ENCODE measurements around the gene NUP188. TPM values are rescaled to one million over a fixed set of nuclear protein-coding genes. Genes with fewer than 3 reads are reported as not detected.

NUP188 gene
- total RNA-seq, 1 donor from 2014 or later, result 63.6 TPM

GRCh38 chr9:128928624-128929023 is 18.9 kb upstream of the NUP188 start:
- peaks cover 2% of the 10 kb centered on the region for H3K4me1 Mint-ChIP-seq (ENCODE audit: low read depth, unreplicated experiment)
- no peak overlapping the region for H3K4me3 Mint-ChIP-seq (ENCODE audit: unreplicated experiment)
- H3K27ac Mint-ChIP-seq (ENCODE audit: unreplicated experiment), result no peak overlapping the region
- no peak for DNase-seq
- TF ChIP-seq, protein P1, sequence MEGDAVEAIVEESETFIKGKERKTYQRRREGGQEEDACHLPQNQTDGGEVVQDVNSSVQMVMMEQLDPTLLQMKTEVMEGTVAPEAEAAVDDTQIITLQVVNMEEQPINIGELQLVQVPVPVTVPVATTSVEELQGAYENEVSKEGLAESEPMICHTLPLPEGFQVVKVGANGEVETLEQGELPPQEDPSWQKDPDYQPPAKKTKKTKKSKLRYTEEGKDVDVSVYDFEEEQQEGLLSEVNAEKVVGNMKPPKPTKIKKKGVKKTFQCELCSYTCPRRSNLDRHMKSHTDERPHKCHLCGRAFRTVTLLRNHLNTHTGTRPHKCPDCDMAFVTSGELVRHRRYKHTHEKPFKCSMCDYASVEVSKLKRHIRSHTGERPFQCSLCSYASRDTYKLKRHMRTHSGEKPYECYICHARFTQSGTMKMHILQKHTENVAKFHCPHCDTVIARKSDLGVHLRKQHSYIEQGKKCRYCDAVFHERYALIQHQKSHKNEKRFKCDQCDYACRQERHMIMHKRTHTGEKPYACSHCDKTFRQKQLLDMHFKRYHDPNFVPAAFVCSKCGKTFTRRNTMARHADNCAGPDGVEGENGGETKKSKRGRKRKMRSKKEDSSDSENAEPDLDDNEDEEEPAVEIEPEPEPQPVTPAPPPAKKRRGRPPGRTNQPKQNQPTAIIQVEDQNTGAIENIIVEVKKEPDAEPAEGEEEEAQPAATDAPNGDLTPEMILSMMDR (IDR thresholded peaks at IDR 0.05; ENCODE audit: partially characterized antibody, unreplicated experiment), result no peak
- H3K27me3 Mint-ChIP-seq (ENCODE audit: unreplicated experiment), result peaks cover 4% of the 10 kb centered on the region
- H3K9me3 Mint-ChIP-seq (ENCODE audit: unreplicated experiment), result no peaks in the 10 kb centered on the region
- H3K36me3 Mint-ChIP-seq (ENCODE audit: unreplicated experiment), result no peaks in the 10 kb centered on the region

DNA sequence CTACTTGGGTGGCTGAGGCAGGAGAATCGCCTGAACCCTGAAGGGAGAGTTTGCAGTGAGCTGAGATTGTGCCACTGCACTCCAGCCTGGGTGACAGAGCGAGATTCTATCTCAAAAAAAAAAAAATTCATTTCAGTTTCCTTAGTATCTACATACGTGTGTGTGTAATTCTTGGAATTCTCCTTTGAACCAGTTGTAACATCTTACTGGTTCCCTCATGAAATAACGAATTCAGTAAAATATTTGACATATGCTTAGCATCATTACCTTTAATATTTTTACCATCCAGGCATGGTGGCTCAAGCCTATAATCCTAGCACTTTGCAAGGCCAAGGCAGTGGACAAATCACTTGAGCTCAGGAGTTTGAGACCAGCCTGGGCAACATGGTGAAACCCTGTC is 17.9 kb upstream of the NUP188 start:
- Mint-ChIP-seq H3K4me3 (ENCODE audit: unreplicated experiment) (no peak overlapping the region), H3K27me3 (ENCODE audit: unreplicated experiment) (peaks cover 4% of the 10 kb centered on the region), H3K27ac (ENCODE audit: unreplicated experiment) (no peak overlapping the region), H3K36me3 (ENCODE audit: unreplicated experiment) (no peaks in the 10 kb centered on the region), H3K9me3 (ENCODE audit: unreplicated experiment) (no peaks in the 10 kb centered on the region), H3K4me1 (ENCODE audit: low read depth, unreplicated experiment) (peaks cover 2% of the 10 kb centered on the region)
- DNase-seq, result no peak
- TF ChIP-seq, protein P1 (IDR thresholded peaks at IDR 0.05; ENCODE audit: partially characterized antibody, unreplicated experiment), result no peak

DNA sequence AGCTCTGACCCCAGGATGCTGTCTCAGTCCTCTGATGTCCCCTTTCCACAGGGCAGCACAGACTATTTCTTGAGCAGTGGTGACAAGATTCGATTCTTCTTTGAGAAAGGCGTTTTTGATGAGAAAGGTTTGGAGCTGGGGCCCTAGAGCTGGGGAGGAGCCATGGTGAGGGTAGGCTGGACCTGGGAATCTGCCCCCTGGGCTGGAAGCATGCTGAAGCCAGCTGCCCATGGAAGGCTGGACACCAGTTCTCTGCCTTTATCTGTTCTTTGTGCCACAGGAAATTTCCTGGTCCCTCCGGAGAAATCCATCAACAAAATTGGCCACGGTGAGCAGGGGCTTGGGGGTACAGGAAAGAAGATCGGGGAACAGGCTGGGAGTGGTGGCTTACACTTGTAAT is 13.8 kb upstream of the NUP188 start:
- Mint-ChIP-seq H3K9me3 (ENCODE audit: unreplicated experiment) (no peaks in the 10 kb centered on the region), H3K27me3 (ENCODE audit: unreplicated experiment) (peaks cover under 1% of the 10 kb centered on the region), H3K4me3 (ENCODE audit: unreplicated experiment) (no peak overlapping the region), H3K4me1 (ENCODE audit: low read depth, unreplicated experiment) (no peaks in the 10 kb centered on the region), H3K36me3 (ENCODE audit: unreplicated experiment) (no peaks in the 10 kb centered on the region), H3K27ac (ENCODE audit: unreplicated experiment) (no peak overlapping the region)
- no peak for DNase-seq
- TF ChIP-seq, protein P1 (IDR thresholded peaks at IDR 0.05; ENCODE audit: partially characterized antibody, unreplicated experiment), result no peak

DNA sequence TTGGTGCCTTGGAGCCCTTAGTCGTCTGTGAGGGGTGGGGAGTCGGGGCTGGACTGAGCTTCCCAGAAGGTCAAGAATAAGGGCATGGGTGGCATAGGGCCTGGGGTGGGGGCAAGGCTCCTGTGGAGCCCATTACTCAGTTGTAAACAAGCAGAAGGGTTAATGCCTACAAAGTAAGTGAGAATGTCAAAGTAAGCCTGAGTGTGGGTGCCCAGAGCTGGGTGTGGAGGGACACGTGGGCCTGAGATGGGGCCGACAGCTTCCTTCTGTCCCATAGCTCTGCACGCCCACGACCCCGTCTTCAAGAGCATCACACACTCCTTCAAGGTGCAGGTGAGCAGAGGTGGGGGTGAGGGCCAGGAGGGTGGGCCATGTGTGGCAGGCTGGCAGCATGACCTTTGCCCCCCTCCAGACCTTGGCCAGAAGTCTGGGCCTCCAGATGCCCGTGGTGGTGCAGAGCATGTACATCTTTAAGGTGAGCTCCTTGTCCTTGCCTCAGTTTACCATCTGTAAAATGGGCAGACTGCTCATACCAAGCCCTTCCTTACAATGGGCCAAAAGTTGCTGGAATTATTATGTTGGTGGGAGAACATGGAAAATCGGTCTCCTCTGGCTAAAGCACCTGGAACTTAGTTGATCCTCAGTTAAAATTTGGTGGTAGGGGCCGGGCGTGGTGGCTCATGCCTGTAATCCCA is 11.2 kb upstream of the NUP188 start:
- Mint-ChIP-seq H3K27me3 (ENCODE audit: unreplicated experiment) (peaks cover 5% of the 10 kb centered on the region), H3K9me3 (ENCODE audit: unreplicated experiment) (peaks cover 3% of the 10 kb centered on the region), H3K4me1 (ENCODE audit: low read depth, unreplicated experiment) (no peaks in the 10 kb centered on the region), H3K4me3 (ENCODE audit: unreplicated experiment) (no peak overlapping the region), H3K27ac (ENCODE audit: unreplicated experiment) (no peak overlapping the region), H3K36me3 (ENCODE audit: unreplicated experiment) (no peaks in the 10 kb centered on the region)
- DNase-seq, result no peak
- TF ChIP-seq, protein P1 (IDR thresholded peaks at IDR 0.05; ENCODE audit: partially characterized antibody, unreplicated experiment), result no peak

DNA sequence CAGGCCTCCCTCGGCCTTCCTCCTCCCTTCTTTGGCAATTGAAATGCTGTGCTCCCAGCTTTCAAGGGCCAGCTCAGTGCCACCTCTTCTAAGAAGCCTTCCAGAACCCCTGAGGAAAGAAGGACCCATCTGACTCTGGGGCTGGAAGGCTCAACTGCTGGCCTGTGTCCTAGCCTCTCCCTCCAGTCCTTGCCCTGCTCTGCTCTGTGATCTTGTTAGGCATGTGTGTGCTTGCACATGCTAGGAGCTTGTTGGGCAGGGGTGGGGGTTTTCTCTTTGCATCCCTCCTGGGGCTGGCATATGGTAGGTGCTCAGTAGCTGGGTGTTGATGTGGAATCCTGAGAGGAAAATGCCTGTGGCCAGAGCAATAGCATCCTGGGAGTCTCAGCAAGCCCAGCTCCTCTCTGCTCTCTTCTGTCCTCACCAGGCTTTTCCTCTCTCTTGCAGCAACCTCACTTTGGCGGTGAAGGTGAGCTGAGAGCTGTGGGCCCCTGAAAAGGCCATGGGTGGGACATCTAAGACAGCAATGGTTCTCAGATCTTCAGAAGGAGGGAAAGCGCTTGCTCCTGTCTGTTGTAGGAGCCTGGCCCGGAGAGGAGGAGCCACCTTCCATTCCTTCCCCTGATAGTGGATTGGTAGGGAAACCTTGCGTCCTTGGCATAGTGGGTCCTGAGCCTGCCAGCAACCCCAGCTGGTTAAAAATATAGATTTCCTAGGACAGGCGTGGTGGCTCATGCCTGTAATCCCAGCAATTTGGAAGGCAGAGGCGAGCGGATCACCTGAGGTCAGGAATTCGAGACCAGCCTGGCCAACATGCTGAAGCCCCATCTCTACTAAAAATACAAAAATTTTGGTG is 10.0 kb upstream of the NUP188 start:
- no peaks in the 10 kb centered on the region for H3K36me3 Mint-ChIP-seq (ENCODE audit: unreplicated experiment)
- no peak overlapping the region for H3K4me3 Mint-ChIP-seq (ENCODE audit: unreplicated experiment)
- H3K4me1 Mint-ChIP-seq (ENCODE audit: low read depth, unreplicated experiment), result no peaks in the 10 kb centered on the region
- peaks cover 6% of the 10 kb centered on the region for H3K27me3 Mint-ChIP-seq (ENCODE audit: unreplicated experiment)
- peaks cover 3% of the 10 kb centered on the region for H3K9me3 Mint-ChIP-seq (ENCODE audit: unreplicated experiment)
- no peak overlapping the region for H3K27ac Mint-ChIP-seq (ENCODE audit: unreplicated experiment)
- TF ChIP-seq, protein P1 (IDR thresholded peaks at IDR 0.05; ENCODE audit: partially characterized antibody, unreplicated experiment), result no peak
- no peak for DNase-seq

Data from glutamatergic neuron (in vitro differentiated cells).